Fibroblast of lung (primary cell): ENCODE measurements around the gene SENP3.

Experiments used
- EZH2 ChIP-seq: IDR thresholded peaks from 2 replicates; pipeline ENCODE4 v1.5.1; 2012; ENCODE audit warnings: low read length, control low read depth, mild to moderate bottlenecking; ENCODE audit errors: missing control alignments
- TF ChIP-seq, protein P1 (sequence below), 2 donors: IDR thresholded peaks in 1 of 2; conservative IDR thresholded peaks in 1 of 2; 1 replicate in 1 of 2; 2 replicates in 1 of 2; pipeline ENCODE4 v1.5.1; 2011 to 2012; ENCODE audit warnings: low read length in 2 of 2, control low read depth in 1 of 2, inconsistent platforms in 1 of 2, low read depth in 1 of 2, mild to moderate bottlenecking in 1 of 2

DNA sequence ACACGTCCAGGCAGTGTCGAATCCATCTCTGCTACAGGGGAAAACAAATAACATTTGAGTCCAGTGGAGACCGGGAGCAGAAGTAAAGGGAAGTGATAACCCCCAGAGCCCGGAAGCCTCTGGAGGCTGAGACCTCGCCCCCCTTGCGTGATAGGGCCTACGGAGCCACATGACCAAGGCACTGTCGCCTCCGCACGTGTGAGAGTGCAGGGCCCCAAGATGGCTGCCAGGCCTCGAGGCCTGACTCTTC lies 10.5 kb downstream of the SENP3 start:
- TF ChIP-seq EZH2 = no peak
- TF ChIP-seq, protein P1, sequence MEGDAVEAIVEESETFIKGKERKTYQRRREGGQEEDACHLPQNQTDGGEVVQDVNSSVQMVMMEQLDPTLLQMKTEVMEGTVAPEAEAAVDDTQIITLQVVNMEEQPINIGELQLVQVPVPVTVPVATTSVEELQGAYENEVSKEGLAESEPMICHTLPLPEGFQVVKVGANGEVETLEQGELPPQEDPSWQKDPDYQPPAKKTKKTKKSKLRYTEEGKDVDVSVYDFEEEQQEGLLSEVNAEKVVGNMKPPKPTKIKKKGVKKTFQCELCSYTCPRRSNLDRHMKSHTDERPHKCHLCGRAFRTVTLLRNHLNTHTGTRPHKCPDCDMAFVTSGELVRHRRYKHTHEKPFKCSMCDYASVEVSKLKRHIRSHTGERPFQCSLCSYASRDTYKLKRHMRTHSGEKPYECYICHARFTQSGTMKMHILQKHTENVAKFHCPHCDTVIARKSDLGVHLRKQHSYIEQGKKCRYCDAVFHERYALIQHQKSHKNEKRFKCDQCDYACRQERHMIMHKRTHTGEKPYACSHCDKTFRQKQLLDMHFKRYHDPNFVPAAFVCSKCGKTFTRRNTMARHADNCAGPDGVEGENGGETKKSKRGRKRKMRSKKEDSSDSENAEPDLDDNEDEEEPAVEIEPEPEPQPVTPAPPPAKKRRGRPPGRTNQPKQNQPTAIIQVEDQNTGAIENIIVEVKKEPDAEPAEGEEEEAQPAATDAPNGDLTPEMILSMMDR (conservative IDR thresholded peaks at IDR 0.05 in 1 of 2, IDR thresholded peaks at IDR 0.05 in 1 of 2; ENCODE audit: low read depth in 1 of 2, low read length in 2 of 2) = no peak
